Epithelial cell of proximal tubule (primary cell): ENCODE data around the gene TEAD1. TPM values are rescaled to one million over a fixed set of nuclear protein-coding genes. Genes with fewer than 3 reads are reported as not detected.
A peak's percentile ranks its signal among the peaks of the same experiment; 100 is the strongest.

ENCODE experiments used
- DNase-seq: peaks from one replicate; pipeline ENCODE4 v3.0.0-alpha.2; 2011; ENCODE audit warnings: low read depth
- H3K4me3 ChIP-seq: 2 replicates; pipeline ENCODE4 v1.5.1; 2011; ENCODE audit warnings: low read depth, mild to moderate bottlenecking, low read length
- total RNA-seq: library from RNA; depleted of rRNA; stranded (reverse); fragments of >200 nt; gene quantifications from 2 replicates; pipeline ENCODE4 v1.2.3, GENCODE V29; 2015
- TF ChIP-seq, protein P1 (sequence below): conservative IDR thresholded peaks from 2 replicates; pipeline ENCODE4 v1.5.1; 2012; ENCODE audit warnings: low read depth, mild to moderate bottlenecking, low read length

The TEAD1 gene
- total RNA-seq, 1 donor from 2014 or later = 61.9 TPM

DNA sequence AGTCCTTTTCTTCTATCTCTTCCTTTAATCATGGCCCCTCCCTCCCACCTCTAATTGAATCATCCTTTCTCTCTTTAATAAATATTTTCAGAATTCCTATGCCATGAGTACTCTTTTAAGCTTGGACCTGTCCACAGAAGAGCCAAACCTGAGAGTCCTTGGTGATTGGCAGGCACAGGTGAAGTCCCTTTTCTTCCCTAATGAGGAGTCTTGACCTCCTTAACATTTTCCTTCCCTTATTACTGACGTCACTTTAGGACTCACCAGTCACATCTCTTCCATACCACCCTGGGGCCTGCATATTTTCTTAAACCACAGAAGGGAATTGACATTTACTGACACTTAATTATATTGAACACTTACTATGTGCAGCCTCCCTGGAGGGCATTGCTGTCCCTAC lies 293.9 kb downstream of the TEAD1 start:
- TF ChIP-seq, protein P1, sequence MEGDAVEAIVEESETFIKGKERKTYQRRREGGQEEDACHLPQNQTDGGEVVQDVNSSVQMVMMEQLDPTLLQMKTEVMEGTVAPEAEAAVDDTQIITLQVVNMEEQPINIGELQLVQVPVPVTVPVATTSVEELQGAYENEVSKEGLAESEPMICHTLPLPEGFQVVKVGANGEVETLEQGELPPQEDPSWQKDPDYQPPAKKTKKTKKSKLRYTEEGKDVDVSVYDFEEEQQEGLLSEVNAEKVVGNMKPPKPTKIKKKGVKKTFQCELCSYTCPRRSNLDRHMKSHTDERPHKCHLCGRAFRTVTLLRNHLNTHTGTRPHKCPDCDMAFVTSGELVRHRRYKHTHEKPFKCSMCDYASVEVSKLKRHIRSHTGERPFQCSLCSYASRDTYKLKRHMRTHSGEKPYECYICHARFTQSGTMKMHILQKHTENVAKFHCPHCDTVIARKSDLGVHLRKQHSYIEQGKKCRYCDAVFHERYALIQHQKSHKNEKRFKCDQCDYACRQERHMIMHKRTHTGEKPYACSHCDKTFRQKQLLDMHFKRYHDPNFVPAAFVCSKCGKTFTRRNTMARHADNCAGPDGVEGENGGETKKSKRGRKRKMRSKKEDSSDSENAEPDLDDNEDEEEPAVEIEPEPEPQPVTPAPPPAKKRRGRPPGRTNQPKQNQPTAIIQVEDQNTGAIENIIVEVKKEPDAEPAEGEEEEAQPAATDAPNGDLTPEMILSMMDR = no peak
- DNase-seq = no peak
- no peak overlapping the region for H3K4me3 ChIP-seq

DNA sequence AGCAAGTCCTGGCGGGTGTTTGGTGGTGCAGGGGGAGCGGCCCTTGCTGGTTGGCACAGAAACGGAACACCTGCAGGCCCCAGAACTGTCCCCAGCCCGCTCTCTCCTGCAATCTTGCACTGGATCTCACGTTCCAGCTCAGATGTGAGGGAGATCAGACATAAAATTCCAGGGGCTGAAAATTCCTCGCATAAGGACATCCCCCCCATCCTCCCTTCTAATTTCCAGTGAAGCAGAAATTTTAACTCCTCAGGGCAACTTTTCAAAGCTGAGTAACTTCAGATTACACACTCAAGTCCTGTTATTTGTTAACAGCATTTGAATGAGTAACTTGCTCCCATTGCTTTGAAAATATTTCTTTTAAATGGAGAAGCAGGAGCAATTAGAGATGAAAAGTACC lies 294.6 kb downstream of the TEAD1 start:
- TF ChIP-seq, protein P1 = no peak
- no peak overlapping the region for H3K4me3 ChIP-seq
- peak; percentile 75 for DNase-seq

DNA sequence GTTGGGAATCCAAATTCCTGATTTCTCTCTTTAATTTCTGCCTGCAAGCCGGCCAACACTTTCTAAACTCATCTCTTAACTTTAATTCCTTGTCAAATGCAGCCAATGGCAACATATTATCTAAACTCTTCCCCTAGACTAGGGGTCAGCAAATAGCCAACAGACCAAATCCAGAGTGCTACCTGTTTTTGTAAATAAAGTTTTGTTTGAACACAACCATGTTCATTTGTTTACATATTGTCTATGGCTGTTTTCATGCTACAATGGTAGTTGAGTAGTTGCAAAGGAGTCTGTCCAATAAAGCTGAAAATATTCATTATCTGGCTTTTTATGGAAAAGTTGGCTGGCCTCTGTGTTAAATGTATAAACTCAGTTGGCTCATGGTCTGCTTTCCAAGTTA lies 297.7 kb downstream of the TEAD1 start:
- no peak overlapping the region for H3K4me3 ChIP-seq
- no peak for DNase-seq
- TF ChIP-seq, protein P1 = no peak

DNA sequence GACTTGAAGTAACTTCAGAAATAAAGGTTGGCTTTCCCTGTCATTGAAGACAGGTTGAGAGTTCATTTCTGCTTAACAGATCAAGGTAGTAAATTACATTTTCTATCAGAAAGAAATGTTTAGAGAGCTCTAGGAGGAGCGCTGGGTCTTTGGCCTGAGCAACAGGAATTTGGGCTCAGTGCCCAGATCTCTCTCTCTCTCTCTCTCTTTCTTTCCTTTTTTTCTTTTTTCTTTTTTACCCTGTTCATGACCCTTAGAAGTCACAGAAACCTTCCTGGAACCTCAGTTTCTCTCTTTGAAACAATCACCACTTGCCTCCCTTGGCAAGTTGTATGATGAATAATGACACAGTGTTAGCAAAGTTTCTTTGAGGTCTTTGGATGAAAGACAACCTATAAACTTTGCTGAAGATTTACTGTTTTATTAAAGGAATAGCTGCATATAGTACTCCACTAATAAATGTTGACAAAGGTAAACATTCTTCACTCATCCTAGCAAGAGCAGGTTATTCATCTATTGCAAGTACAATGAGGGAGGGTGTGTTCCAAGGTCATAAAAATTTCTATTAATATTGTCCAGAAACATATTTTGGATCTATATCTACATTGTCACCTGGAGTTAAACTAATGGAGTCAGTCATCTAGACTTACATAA lies 299.4 kb downstream of the TEAD1 start:
- TF ChIP-seq, protein P1 = no peak
- H3K4me3 ChIP-seq = no peak overlapping the region
- DNase-seq = no peak

DNA sequence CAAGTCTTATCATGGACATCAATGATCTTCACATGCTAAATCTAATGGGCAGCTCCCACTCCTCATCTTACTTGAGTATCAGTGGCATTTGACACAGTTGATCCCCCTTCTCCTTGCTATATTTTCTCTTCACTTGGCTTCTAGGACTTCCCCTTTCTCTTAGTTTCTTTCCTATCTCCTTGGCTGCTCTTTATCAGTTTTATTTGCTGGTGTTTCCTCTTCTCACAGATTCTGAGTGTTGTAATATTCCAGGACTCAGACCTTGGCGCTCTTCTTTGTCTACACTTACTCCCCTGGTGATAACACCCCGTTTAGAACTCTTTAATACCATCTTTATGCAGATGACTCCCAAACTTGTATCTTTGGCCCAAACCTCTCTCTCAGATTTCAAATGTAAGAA lies 301.0 kb downstream of the TEAD1 start:
- TF ChIP-seq, protein P1 = no peak
- no peak overlapping the region for H3K4me3 ChIP-seq
- DNase-seq = no peak

DNA sequence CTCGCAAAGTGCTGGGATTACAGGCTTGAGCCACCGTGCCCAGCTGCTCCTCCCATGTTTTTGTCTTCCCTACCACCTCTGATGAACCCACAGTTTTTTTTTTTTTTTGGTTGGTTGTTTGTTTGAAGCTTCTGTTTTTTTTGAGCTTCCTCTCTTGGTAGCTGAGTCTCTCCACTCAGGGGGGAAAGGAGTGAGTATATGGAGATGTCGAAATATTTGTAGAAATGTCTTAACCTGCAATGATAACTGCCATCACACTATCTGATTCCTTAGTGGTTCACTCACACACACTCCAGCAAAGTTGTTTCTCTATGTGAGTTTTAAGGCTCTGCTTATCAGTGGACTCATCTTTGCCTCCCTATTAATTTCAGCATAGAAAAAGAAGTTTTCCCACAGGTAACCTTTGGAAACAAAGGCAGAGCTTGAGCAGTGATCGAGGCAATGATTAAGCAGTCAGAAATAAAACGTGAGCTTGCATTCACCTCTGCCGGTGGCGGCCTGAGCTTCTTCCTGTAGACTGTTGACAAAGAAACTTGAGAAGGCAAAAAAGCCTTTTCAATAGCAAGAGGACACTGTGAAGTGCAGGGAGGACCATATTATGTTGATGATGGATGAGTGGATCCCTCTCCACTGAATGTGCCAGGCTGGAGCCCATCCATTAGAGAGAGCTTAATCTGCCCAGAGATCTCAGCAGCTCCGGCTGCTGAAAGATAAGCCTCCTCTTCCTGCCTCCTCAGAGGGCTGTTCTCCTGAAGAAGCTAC lies 305.9 kb downstream of the TEAD1 start:
- TF ChIP-seq, protein P1 = no peak
- no peak overlapping the region for H3K4me3 ChIP-seq
- DNase-seq = no peak
